Brain microvascular endothelial cell (primary cell): Measurements from ENCODE around the gene FLNA.

Source experiments
- DNase-seq: peaks from one replicate; pipeline ENCODE4 v3.0.0-alpha.2; 2020
- H3K27ac ChIP-seq: fragments of 250-450 bp; sonication (Bioruptor Pico); 2 replicates; pipeline ENCODE4 v1.5.1; 2020; ENCODE audit warnings: mild to moderate bottlenecking, moderate library complexity
- H3K27me3 ChIP-seq: fragments of 250-450 bp; sonication (Bioruptor Pico); replicated peaks from 2 replicates; pipeline ENCODE4 v1.5.1; 2020; ENCODE audit warnings: mild to moderate bottlenecking
- H3K36me3 ChIP-seq: fragments of 250-450 bp; sonication (Bioruptor Pico); replicated peaks from 2 replicates; pipeline ENCODE4 v1.5.1; 2020; ENCODE audit warnings: mild to moderate bottlenecking
- H3K4me3 ChIP-seq: 2 replicates; pipeline ENCODE4 v1.5.1; 2011; ENCODE audit warnings: low read depth, mild to moderate bottlenecking, control low read depth, low read length, moderate library complexity
- in situ Hi-C: cut with HindIII; loops from 2 replicates; pipeline ENCODE4 v1.10.0; 2017; ENCODE audit warnings: low sequenced_read_pairs, low pct_ligation_motif_present
- TF ChIP-seq, protein P1 (sequence below): IDR thresholded peaks from 2 replicates; pipeline ENCODE4 v1.5.1; 2011; ENCODE audit warnings: low read depth, mild to moderate bottlenecking, moderate library complexity, low read length, control low read depth, inconsistent platforms; ENCODE audit errors: missing control alignments

Gene FLNA

DNA sequence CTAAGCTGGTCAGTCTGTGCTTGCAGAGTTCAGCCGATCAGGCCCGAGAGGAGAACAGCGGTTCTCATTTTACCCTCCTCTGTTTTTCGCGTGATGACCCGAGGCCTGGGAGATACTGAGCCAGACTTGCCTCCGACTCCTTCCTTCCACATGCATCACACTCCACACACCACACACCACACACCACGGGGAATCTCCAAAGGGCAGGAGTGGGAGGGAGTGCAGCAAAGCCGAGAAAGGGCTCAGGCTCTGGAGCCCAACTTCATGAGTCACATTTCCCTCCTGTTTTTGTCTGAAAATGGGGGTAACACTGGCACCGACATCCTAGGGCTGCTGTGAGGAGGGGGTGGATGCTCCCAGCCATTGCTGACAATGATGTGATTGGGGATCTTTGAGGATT lies 39.9 kb downstream of the FLNA start:
- Histone ChIP-seq H3K27ac (no peak overlapping the region), H3K27me3 (no peaks in the 10 kb centered on the region), H3K4me3 (no peak overlapping the region), H3K36me3 (no peaks in the 10 kb centered on the region)
- in situ Hi-C loops: no loop called here
- TF ChIP-seq, protein P1, sequence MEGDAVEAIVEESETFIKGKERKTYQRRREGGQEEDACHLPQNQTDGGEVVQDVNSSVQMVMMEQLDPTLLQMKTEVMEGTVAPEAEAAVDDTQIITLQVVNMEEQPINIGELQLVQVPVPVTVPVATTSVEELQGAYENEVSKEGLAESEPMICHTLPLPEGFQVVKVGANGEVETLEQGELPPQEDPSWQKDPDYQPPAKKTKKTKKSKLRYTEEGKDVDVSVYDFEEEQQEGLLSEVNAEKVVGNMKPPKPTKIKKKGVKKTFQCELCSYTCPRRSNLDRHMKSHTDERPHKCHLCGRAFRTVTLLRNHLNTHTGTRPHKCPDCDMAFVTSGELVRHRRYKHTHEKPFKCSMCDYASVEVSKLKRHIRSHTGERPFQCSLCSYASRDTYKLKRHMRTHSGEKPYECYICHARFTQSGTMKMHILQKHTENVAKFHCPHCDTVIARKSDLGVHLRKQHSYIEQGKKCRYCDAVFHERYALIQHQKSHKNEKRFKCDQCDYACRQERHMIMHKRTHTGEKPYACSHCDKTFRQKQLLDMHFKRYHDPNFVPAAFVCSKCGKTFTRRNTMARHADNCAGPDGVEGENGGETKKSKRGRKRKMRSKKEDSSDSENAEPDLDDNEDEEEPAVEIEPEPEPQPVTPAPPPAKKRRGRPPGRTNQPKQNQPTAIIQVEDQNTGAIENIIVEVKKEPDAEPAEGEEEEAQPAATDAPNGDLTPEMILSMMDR: no peak
- no peak for DNase-seq

GRCh38 chrX:154333837-154334271 lies 40.6 kb downstream of the FLNA start:
- no peak for DNase-seq
- in situ Hi-C loops: no loop called here
- no peaks in the 10 kb centered on the region for H3K27me3 ChIP-seq
- TF ChIP-seq, protein P1: no peak
- H3K4me3 ChIP-seq: no peak overlapping the region
- no peaks in the 10 kb centered on the region for H3K36me3 ChIP-seq
- H3K27ac ChIP-seq: no peak overlapping the region

DNA sequence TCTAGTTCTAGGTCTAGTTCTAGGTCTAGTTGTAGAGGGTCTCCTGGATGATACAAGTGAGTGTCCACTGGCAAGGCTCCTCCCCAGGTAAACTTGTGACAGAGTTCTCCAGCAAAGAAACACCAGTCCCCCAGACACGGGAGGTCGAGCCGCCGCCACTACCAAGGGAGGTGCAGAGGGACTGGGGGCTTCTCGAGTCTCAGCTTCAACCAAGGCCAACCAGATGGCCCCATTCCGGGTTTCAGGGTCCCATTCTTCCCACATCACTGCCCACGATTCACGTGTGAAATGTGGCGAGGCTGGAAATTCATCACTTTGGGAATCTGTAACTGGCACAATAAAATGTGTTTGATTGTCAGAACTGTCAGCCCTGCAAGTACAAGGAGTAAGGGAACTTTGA lies 41.3 kb downstream of the FLNA start:
- Histone ChIP-seq H3K27ac (no peak overlapping the region), H3K27me3 (no peaks in the 10 kb centered on the region), H3K4me3 (no peak overlapping the region), H3K36me3 (no peaks in the 10 kb centered on the region)
- no peak for DNase-seq
- in situ Hi-C loops: no loop called here
- TF ChIP-seq, protein P1: no peak

GRCh38 chrX:154332561-154332960 lies 41.9 kb downstream of the FLNA start:
- TF ChIP-seq, protein P1: no peak
- H3K27me3 ChIP-seq: no peaks in the 10 kb centered on the region
- DNase-seq: no peak
- in situ Hi-C loops: no loop called here
- no peak overlapping the region for H3K27ac ChIP-seq
- no peak overlapping the region for H3K4me3 ChIP-seq
- H3K36me3 ChIP-seq: no peaks in the 10 kb centered on the region

- H3K27ac ChIP-seq: no peak overlapping the region
- H3K36me3 ChIP-seq: no peaks in the 10 kb centered on the region
- DNase-seq: no peak
- TF ChIP-seq, protein P1: no peak
- H3K27me3 ChIP-seq: no peaks in the 10 kb centered on the region
- in situ Hi-C loops: no loop called here
- H3K4me3 ChIP-seq: no peak overlapping the region
Measured at GRCh38 chrX:154329294-154329693, 45.1 kb downstream of the FLNA start.

- in situ Hi-C loops: no loop called here
- no peaks in the 10 kb centered on the region for H3K36me3 ChIP-seq
- H3K27me3 ChIP-seq: no peaks in the 10 kb centered on the region
- DNase-seq: no peak
- no peak overlapping the region for H3K4me3 ChIP-seq
- no peak overlapping the region for H3K27ac ChIP-seq
- TF ChIP-seq, protein P1: no peak
Measured at GRCh38 chrX:154328646-154329045, 45.8 kb downstream of the FLNA start.
